ENCODE data around the gene FGF19.

FGF19 gene

GRCh38 chr11:69691463-69691862 lies 12.4 kb downstream of the FGF19 start:
- TF ChIP-seq CEBPB (IDR thresholded peaks at IDR 0.05) = peak; percentile 70
- TF ChIP-seq TEAD4 (IDR thresholded peaks at IDR 0.05) = no peak

DNA sequence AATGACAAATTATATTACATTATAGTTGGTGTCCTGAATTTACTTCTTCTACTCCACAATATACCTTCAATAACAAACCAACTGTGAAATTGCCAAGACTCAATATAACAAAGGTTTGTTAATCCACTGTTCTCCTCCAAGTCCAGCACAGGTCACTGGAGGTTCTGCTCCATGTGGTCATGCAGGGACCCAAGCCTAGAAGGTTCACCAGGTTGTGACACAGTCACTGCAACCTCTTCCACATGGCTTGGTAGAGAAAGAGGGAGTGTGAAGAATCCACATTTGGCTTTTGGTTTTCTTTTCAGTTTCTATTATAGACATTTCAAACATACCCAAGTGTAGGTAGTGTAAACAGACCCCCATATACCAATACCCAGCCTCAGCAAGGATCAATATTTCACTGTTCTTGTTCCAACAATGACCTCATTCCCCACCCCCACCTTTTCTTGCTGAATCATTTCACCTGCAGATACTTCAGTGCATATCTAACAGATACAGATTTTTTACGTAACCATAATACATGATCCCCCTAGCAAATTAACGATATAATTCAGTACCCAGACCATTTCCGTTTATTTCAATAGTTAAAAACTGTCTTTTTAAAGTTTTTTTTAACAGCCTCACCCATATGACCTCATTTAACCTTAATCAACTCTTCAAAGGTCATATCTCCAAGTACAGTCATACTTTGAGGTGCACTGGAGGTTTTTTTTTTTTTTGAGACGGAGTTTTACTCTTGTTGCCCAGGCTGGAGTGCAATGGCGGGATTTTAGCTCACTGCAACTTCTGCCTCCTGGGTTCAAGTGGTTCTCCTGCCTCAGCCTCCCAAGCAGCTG lies 14.1 kb downstream of the FGF19 start:
- TF ChIP-seq EP300 (IDR thresholded peaks at IDR 0.05; ENCODE audit: borderline replicate concordance) = no peak

DNA sequence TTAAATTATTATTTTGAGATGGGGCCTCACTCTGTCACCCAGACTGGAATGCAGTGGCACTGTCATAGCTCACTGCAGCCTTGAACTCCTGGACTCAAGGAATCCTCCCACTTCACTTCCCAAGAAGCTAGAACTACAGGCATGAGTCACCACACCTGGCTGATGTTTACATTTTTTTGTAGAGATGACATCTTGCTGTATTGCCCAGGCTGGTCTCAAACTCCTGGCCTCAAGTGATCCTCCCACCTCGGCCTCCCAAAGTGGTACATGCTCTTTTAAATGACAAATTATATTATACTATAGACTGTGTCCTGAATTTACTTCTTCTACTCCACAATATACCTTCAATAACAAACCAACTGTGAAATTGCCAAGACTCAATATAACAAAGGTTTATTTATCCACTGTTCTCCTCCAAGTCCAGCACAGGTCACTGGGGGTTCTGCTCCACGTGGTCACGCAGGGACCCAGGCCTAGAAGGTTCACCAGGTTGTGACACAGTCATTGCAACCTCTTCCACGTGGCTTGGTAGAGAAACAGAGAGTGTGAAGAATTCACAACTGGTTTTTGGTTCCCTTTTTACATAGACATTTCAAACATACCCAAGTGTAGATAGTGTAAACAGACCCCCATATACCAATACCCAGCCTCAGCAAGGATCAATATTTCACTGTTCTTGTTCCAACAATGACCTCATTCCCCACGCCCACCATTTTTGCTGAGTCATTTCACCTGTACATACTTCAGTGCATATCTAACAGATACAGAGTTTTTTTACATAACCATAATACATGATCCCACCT lies 15.7 kb downstream of the FGF19 start:
- TF ChIP-seq EP300 (IDR thresholded peaks at IDR 0.05; ENCODE audit: borderline replicate concordance) (peak; percentile 23; the same call in 1 of the 2 replicates), NFIC (IDR thresholded peaks at IDR 0.05) (peak; percentile 52), TEAD4 (IDR thresholded peaks at IDR 0.05) (0 out of 2 replicates have a peak, but pooled peaks have one; percentile 11)
- TF ChIP-seq, protein P1, sequence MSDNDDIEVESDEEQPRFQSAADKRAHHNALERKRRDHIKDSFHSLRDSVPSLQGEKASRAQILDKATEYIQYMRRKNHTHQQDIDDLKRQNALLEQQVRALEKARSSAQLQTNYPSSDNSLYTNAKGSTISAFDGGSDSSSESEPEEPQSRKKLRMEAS (IDR thresholded peaks at IDR 0.05) = peak; percentile 80

DNA sequence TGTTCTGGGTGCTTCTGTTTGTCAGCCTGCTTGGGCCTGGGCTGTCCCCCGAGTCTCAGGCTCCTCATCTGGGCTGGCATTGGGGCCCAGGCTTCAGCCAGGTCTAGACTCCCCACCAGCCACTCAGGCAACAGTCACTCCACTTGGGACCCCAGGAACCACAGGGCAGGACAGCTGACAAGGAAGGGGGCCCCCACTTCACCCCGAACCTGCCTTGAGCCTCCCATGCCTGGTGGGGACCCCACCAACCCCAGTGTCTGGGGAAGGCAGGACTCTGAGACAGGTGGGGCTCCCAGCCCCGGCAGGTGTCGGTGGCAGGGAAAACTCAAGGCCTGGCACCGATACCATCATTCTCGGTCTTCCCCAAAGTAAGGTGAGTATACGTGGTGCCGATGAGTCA lies 17.0 kb downstream of the FGF19 start:
- TF ChIP-seq CEBPB (IDR thresholded peaks at IDR 0.05) (no peak), RAD21 (IDR thresholded peaks at IDR 0.05; ENCODE audit: low read depth) (no peak), EGR1 (IDR thresholded peaks at IDR 0.05) (no peak)
- TF ChIP-seq, protein P1 (IDR thresholded peaks at IDR 0.05) = no peak
- TF ChIP-seq, protein P2, sequence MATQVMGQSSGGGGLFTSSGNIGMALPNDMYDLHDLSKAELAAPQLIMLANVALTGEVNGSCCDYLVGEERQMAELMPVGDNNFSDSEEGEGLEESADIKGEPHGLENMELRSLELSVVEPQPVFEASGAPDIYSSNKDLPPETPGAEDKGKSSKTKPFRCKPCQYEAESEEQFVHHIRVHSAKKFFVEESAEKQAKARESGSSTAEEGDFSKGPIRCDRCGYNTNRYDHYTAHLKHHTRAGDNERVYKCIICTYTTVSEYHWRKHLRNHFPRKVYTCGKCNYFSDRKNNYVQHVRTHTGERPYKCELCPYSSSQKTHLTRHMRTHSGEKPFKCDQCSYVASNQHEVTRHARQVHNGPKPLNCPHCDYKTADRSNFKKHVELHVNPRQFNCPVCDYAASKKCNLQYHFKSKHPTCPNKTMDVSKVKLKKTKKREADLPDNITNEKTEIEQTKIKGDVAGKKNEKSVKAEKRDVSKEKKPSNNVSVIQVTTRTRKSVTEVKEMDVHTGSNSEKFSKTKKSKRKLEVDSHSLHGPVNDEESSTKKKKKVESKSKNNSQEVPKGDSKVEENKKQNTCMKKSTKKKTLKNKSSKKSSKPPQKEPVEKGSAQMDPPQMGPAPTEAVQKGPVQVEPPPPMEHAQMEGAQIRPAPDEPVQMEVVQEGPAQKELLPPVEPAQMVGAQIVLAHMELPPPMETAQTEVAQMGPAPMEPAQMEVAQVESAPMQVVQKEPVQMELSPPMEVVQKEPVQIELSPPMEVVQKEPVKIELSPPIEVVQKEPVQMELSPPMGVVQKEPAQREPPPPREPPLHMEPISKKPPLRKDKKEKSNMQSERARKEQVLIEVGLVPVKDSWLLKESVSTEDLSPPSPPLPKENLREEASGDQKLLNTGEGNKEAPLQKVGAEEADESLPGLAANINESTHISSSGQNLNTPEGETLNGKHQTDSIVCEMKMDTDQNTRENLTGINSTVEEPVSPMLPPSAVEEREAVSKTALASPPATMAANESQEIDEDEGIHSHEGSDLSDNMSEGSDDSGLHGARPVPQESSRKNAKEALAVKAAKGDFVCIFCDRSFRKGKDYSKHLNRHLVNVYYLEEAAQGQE (IDR thresholded peaks at IDR 0.05; ENCODE audit: low read depth) = no peak

GRCh38 chr11:69686452-69686851 lies 17.4 kb downstream of the FGF19 start:
- TF ChIP-seq, protein P2 (IDR thresholded peaks at IDR 0.05; ENCODE audit: low read depth) = no peak
- TF ChIP-seq, protein P3, sequence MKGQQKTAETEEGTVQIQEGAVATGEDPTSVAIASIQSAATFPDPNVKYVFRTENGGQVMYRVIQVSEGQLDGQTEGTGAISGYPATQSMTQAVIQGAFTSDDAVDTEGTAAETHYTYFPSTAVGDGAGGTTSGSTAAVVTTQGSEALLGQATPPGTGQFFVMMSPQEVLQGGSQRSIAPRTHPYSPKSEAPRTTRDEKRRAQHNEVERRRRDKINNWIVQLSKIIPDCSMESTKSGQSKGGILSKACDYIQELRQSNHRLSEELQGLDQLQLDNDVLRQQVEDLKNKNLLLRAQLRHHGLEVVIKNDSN (IDR thresholded peaks at IDR 0.05) = no peak
- no peak for TF ChIP-seq EP300 (IDR thresholded peaks at IDR 0.05; ENCODE audit: borderline replicate concordance)
- TF ChIP-seq RAD21 (IDR thresholded peaks at IDR 0.05; ENCODE audit: low read depth) = no peak
- TF ChIP-seq YY1 (IDR thresholded peaks at IDR 0.05; ENCODE audit: low read depth) = no peak
- TF ChIP-seq TCF12 (IDR thresholded peaks at IDR 0.05; ENCODE audit: low read depth) = no peak
- TF ChIP-seq ZBTB7A (IDR thresholded peaks at IDR 0.05; ENCODE audit: low read depth) = no peak
- no peak for TF ChIP-seq CEBPB (IDR thresholded peaks at IDR 0.05)
- no peak for TF ChIP-seq EGR1 (IDR thresholded peaks at IDR 0.05)
- no peak for TF ChIP-seq CREB1 (IDR thresholded peaks at IDR 0.05; ENCODE audit: low read depth)
- TF ChIP-seq, protein P1 (IDR thresholded peaks at IDR 0.05) = no peak
- TF ChIP-seq TAF1 (IDR thresholded peaks at IDR 0.05; ENCODE audit: low read depth) = no peak
- TF ChIP-seq FOXM1 (IDR thresholded peaks at IDR 0.05; ENCODE audit: borderline replicate concordance, low read depth) = no peak
- TF ChIP-seq TEAD4 (IDR thresholded peaks at IDR 0.05) = no peak
- TF ChIP-seq NFIC (IDR thresholded peaks at IDR 0.05) = no peak

DNA sequence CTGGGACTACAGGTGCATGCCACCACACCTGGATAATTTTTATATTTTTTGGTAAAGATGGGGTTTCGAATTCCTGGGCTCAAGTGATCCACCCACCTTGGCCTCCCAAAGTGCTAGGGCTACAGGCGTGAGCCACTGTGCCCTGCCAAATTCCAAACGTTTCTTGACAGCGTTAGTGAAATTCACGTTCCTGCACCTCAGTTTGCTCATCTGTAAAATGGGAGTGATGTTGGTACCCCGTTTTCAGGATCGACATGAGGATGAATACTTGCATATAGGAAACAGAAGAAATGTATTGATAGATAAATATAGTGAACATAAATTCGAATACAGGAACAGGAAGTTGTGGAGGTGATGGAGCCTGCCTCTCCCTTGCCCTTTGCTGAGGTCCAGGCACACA lies 18.5 kb downstream of the FGF19 start:
- TF ChIP-seq CEBPB (IDR thresholded peaks at IDR 0.05) = no peak
- TF ChIP-seq TAF1 (IDR thresholded peaks at IDR 0.05; ENCODE audit: low read depth) = no peak
- TF ChIP-seq TEAD4 (IDR thresholded peaks at IDR 0.05) = no peak

DNA sequence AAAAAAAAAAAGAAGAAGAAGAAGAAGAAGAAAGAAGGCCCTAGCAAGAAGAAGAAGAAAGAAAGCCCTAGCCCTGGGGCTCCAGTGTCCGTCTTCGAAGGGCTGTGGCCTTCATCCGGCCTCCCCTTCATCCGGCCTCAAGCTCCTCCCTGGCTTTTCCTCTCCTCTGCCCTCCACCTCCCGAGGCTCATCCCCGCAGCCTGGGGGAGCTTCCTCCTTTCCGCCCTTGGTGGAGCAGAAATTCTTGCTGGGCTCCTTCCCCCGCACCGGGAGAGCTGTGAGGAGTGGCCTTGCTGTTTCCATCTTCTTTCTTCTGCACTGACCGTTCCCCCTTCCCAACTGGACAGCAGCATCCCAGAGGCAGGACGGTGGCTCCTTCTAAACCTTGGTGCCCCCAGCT lies 19.2 kb downstream of the FGF19 start:
- no peak for TF ChIP-seq ZBTB7A (IDR thresholded peaks at IDR 0.05; ENCODE audit: low read depth)
- no peak for TF ChIP-seq CEBPB (IDR thresholded peaks at IDR 0.05)
- no peak for TF ChIP-seq TAF1 (IDR thresholded peaks at IDR 0.05; ENCODE audit: low read depth)
- TF ChIP-seq RAD21 (IDR thresholded peaks at IDR 0.05; ENCODE audit: low read depth) = no peak
- TF ChIP-seq EGR1 (IDR thresholded peaks at IDR 0.05) = no peak
- TF ChIP-seq EP300 (IDR thresholded peaks at IDR 0.05; ENCODE audit: borderline replicate concordance) = no peak
- TF ChIP-seq CREB1 (IDR thresholded peaks at IDR 0.05; ENCODE audit: low read depth) = no peak
- no peak for TF ChIP-seq TEAD4 (IDR thresholded peaks at IDR 0.05)
- TF ChIP-seq, protein P1 (IDR thresholded peaks at IDR 0.05) = no peak
- TF ChIP-seq, protein P3 (IDR thresholded peaks at IDR 0.05) = no peak
- TF ChIP-seq NFIC (IDR thresholded peaks at IDR 0.05) = no peak
- TF ChIP-seq YY1 (IDR thresholded peaks at IDR 0.05; ENCODE audit: low read depth) = no peak
- no peak for TF ChIP-seq TCF12 (IDR thresholded peaks at IDR 0.05; ENCODE audit: low read depth)
- TF ChIP-seq, protein P2 (IDR thresholded peaks at IDR 0.05; ENCODE audit: low read depth) = no peak

All from Ishikawa (cell line).